H9 (cell line): ENCODE measurements around the gene DLEC1. TPM values are rescaled to one million over a fixed set of nuclear protein-coding genes. Genes with fewer than 3 reads are reported as not detected.

Experiments
- DNase-seq: peaks from one replicate; pipeline ENCODE4 v3.0.0-alpha.2; 2017
- H2AFZ ChIP-seq: one replicate; pipeline ENCODE4 v1.6.1; 2013; ENCODE audit warnings: mild to moderate bottlenecking, low read length, control low read depth, moderate library complexity
- H2AK5ac ChIP-seq: 2 replicates; pipeline ENCODE4 v1.6.1; 2013; ENCODE audit warnings: low read length, control low read depth, mixed read lengths; ENCODE audit not compliant: insufficient read length
- H2BK120ac ChIP-seq: one replicate; pipeline ENCODE4 v1.6.1; 2013; ENCODE audit warnings: low read depth, mild to moderate bottlenecking, low read length, control low read depth, inconsistent platforms; ENCODE audit not compliant: poor library complexity, severe bottlenecking
- H2BK12ac ChIP-seq: 2 replicates; pipeline ENCODE4 v1.6.1; 2013; ENCODE audit warnings: low read length, control low read depth, mixed read lengths, low read depth; ENCODE audit not compliant: insufficient read length
- H2BK15ac ChIP-seq: 2 replicates; pipeline ENCODE4 v1.6.1; 2013; ENCODE audit warnings: low read depth, low read length, control low read depth
- H2BK20ac ChIP-seq: one replicate; pipeline ENCODE4 v1.6.1; 2013; ENCODE audit warnings: low read depth, mild to moderate bottlenecking, low read length, control low read depth, inconsistent platforms; ENCODE audit not compliant: poor library complexity, severe bottlenecking
- H2BK5ac ChIP-seq: 2 replicates; pipeline ENCODE4 v1.6.1; 2013; ENCODE audit warnings: low read length, control low read depth, mixed read lengths; ENCODE audit not compliant: insufficient read length
- H3K14ac ChIP-seq: 2 replicates; pipeline ENCODE4 v1.6.1; 2013; ENCODE audit warnings: low read length, control low read depth; ENCODE audit not compliant: insufficient read depth
- H3K18ac ChIP-seq: 2 replicates; pipeline ENCODE4 v1.6.1; 2013; ENCODE audit warnings: low read depth, mild to moderate bottlenecking, mixed read lengths, low read length, control low read depth; ENCODE audit not compliant: insufficient read length
- H3K23ac ChIP-seq: 2 replicates; pipeline ENCODE4 v1.6.1; 2013; ENCODE audit warnings: low read length, control low read depth, mixed read lengths, low read depth; ENCODE audit not compliant: insufficient read length
- H3K23me2 ChIP-seq: 2 replicates; pipeline ENCODE4 v1.6.1; 2013; ENCODE audit warnings: low read depth, mild to moderate bottlenecking, mixed read lengths, low read length, control low read depth; ENCODE audit not compliant: insufficient read length, poor library complexity, severe bottlenecking
- H3K27ac ChIP-seq: 2 replicates; pipeline ENCODE4 v1.5.1; 2013; ENCODE audit warnings: low read length, control low read depth, mixed read lengths, low read depth; ENCODE audit not compliant: insufficient read length
- H3K27me3 ChIP-seq: 2 replicates; pipeline ENCODE4 v1.6.1; 2013; ENCODE audit warnings: low read length, control low read depth, inconsistent platforms; ENCODE audit not compliant: insufficient read depth
- H3K4ac ChIP-seq: 2 replicates; pipeline ENCODE4 v1.6.1; 2013; ENCODE audit warnings: low read depth, mild to moderate bottlenecking, control low read depth, inconsistent platforms, low read length, moderate library complexity
- H3K4me1 ChIP-seq: 2 replicates; pipeline ENCODE4 v1.6.1; 2013; ENCODE audit warnings: low read length, control low read depth, inconsistent platforms; ENCODE audit not compliant: insufficient read depth
- H3K4me2 ChIP-seq: 2 replicates; pipeline ENCODE4 v1.6.1; 2013; ENCODE audit warnings: low read length, control low read depth, mixed read lengths; ENCODE audit not compliant: insufficient read length, insufficient read depth
- H3K56ac ChIP-seq: 2 replicates; pipeline ENCODE4 v1.6.1; 2013; ENCODE audit warnings: low read depth, mild to moderate bottlenecking, mixed read lengths, low read length, control low read depth; ENCODE audit not compliant: insufficient read length
- H3K79me1 ChIP-seq: 2 replicates; pipeline ENCODE4 v1.6.1; 2013; ENCODE audit warnings: low read depth, mild to moderate bottlenecking, moderate library complexity, low read length, control low read depth, inconsistent platforms; ENCODE audit not compliant: insufficient read depth, poor library complexity, severe bottlenecking
- H3K79me2 ChIP-seq: 2 replicates; pipeline ENCODE4 v1.6.1; 2013; ENCODE audit warnings: low read length, control low read depth, inconsistent platforms; ENCODE audit not compliant: insufficient read depth
- H3K9ac ChIP-seq: 2 replicates; pipeline ENCODE4 v1.6.1; 2013; ENCODE audit warnings: low read length, control low read depth, mixed read lengths; ENCODE audit not compliant: insufficient read length; ENCODE audit errors: extremely low read depth
- H3K9me3 ChIP-seq: one replicate; pipeline ENCODE4 v1.6.1; 2013; ENCODE audit warnings: low read depth, low read length, inconsistent platforms; ENCODE audit not compliant: control insufficient read depth
- H3T11ph ChIP-seq: one replicate; pipeline ENCODE4 v1.6.1; 2013; ENCODE audit warnings: mild to moderate bottlenecking, low read length, control low read depth, inconsistent platforms
- H4K20me1 ChIP-seq: one replicate; pipeline ENCODE4 v1.6.1; 2013; ENCODE audit not compliant: control insufficient read depth, insufficient read length, insufficient read depth
- H4K5ac ChIP-seq: 2 replicates; pipeline ENCODE4 v1.6.1; 2013; ENCODE audit warnings: low read depth, mild to moderate bottlenecking, mixed read lengths, low read length, control low read depth; ENCODE audit not compliant: insufficient read length
- H4K8ac ChIP-seq: replicated peaks from 2 replicates; pipeline ENCODE4 v1.6.1; 2013; ENCODE audit warnings: low read length, control low read depth, mixed read lengths, low read depth; ENCODE audit not compliant: insufficient read length
- H4K91ac ChIP-seq: 2 replicates; pipeline ENCODE4 v1.6.1; 2013; ENCODE audit warnings: low read depth, mild to moderate bottlenecking, moderate library complexity, mixed read lengths, low read length, control low read depth; ENCODE audit not compliant: insufficient read length
- H3K27ac Mint-ChIP-seq, 3 experiments: 2 replicates in 2 of 3; 3 replicates in 1 of 3; pipeline ENCODE4 v1.8.0; 2020 to 2021; ENCODE audit warnings: mixed read lengths in 3 of 3, mild to moderate bottlenecking in 1 of 3, moderate library complexity in 1 of 3
- H3K27me3 Mint-ChIP-seq: 2 replicates; pipeline ENCODE4 v1.8.0; 2021; ENCODE audit warnings: low read depth, mild to moderate bottlenecking, moderate library complexity, mixed read lengths
- H3K36me3 Mint-ChIP-seq, 3 experiments: 2 replicates in 2 of 3; 3 replicates in 1 of 3; pipeline ENCODE4 v1.8.0; 2020 to 2021; ENCODE audit warnings: low read depth in 3 of 3, mixed read lengths in 3 of 3; ENCODE audit not compliant: insufficient read depth in 1 of 3
- H3K4me1 Mint-ChIP-seq, 2 experiments: 2 replicates each; pipeline ENCODE4 v1.8.0; 2020; ENCODE audit warnings: mixed read lengths in 2 of 2
- H3K4me3 Mint-ChIP-seq, 2 experiments: 2 replicates in 1 of 2; 3 replicates in 1 of 2; pipeline ENCODE4 v1.8.0; 2020 to 2021; ENCODE audit warnings: mild to moderate bottlenecking in 2 of 2, mixed read lengths in 2 of 2, moderate library complexity in 1 of 2
- H3K9me3 Mint-ChIP-seq, 2 experiments: 2 replicates in 1 of 2; 3 replicates in 1 of 2; pipeline ENCODE4 v1.8.0; 2020; ENCODE audit warnings: mild to moderate bottlenecking in 2 of 2, mixed read lengths in 2 of 2, moderate library complexity in 1 of 2
- CTCF ChIP-seq: fragments of 200-600 bp; sonication (generic); conservative IDR thresholded peaks from 3 replicates; pipeline ENCODE4 v1.8.0; 2021; ENCODE audit warnings: antibody characterized with exemption, mild to moderate bottlenecking
- WGBS: extraction: QIAGEN DNeasy Blood & Tissue Kit; methylation state at CpG from one replicate; pipeline ENCODE4 v1.1.7; 2013; ENCODE audit warnings: missing lambda C conversion rate, low lambda C conversion rate, mixed read lengths; ENCODE audit not compliant: insufficient read length; ENCODE audit errors: extremely low coverage; 5-methylcytosine and 5-hydroxymethylcytosine counted together
- total RNA-seq: library from RNA; stranded (reverse); gene quantifications from 2 replicates; pipeline ENCODE4 v1.2.1, GENCODE V29; 2021

The DLEC1 gene
- total RNA-seq, 1 experiment from 2014 or later: 2.1 TPM

DNA sequence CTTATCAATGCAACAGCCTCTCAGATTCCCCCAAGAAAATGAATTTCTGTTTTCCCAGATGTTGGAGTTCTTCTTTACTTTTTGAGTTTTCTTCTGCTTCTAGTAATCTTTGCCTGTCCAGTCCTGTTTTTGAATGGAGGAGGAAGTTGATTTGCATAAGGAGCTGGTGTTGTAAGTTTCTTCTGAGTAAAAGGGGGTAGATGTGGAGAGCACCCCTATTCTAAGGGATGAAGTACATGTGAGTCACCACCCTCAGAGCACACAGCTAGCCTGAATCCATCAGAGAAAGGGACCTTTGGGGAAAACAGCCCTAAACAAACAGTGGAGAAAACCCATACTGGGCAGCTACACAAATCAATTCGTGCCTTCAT is 63.4 kb downstream of the DLEC1 start:
- Histone ChIP-seq H3K79me2 (no peaks in the 10 kb centered on the region), H2AFZ (no peak overlapping the region), H3K27me3 (no peaks in the 10 kb centered on the region; the same call in 1 of the 2 replicates), H3K4me1 (peaks cover 3% of the 10 kb centered on the region; the same call in 1 of the 2 replicates), H3K4ac (no peak overlapping the region), H2BK120ac (no peak overlapping the region), H3K18ac (no peak overlapping the region), H3K56ac (no peak overlapping the region), H3K9me3 (no peaks in the 10 kb centered on the region), H4K20me1 (no peaks in the 10 kb centered on the region), H2BK5ac (no peak overlapping the region), H3K27ac (no peak overlapping the region), H3K79me1 (no peaks in the 10 kb centered on the region), H3K23me2 (no peaks in the 10 kb centered on the region), H4K8ac (no peak overlapping the region), H4K5ac (no peak overlapping the region), H2BK20ac (no peak overlapping the region), H3K23ac (no peak overlapping the region), H2AK5ac (no peak overlapping the region), H3K9ac (no peak overlapping the region), H4K91ac (no peak overlapping the region), H3K4me2 (no peak overlapping the region), H3T11ph (no peak overlapping the region), H2BK12ac (no peak overlapping the region), H2BK15ac (no peak overlapping the region), H3K14ac (no peak overlapping the region)
- no CpG with 5 or more reads among the region's 1 CpG for WGBS
- Mint-ChIP-seq H3K4me1 (peaks cover 30 to 33% of the 10 kb centered on the region in 2 experiments), H3K36me3 (peaks cover 0 to 2% (median 0%) of the 10 kb centered on the region in 3 experiments; a peak in 2 of 7 replicates), H3K27me3 (peaks cover 9% of the 10 kb centered on the region), H3K27ac (no peak overlapping the region), H3K4me3 (no peak overlapping the region), H3K9me3 (peaks cover 4 to 5% of the 10 kb centered on the region in 2 experiments; a peak in 4 of 5 replicates)
- TF ChIP-seq CTCF: no peak
- no peak for DNase-seq
